MM.1S (cell line): Measurements from ENCODE around the gene TMEM179.

Experiments
- DNase-seq: peaks from one replicate; pipeline ENCODE4 v3.0.0-alpha.2; 2015
- H2AFZ ChIP-seq: fragments of 300-600 bp; sonication (generic); 2 replicates; pipeline ENCODE4 v1.6.0; 2016; ENCODE audit warnings: antibody characterized with exemption, low read length
- H3F3A ChIP-seq: fragments of 300-600 bp; sonication (generic); 2 replicates; pipeline ENCODE4 v1.6.1; 2016; ENCODE audit warnings: mild to moderate bottlenecking, antibody characterized with exemption, low read length, moderate library complexity, mixed read lengths; ENCODE audit not compliant: insufficient read depth
- H3K27ac ChIP-seq: fragments of 300-600 bp; sonication (generic); 2 replicates; pipeline ENCODE4 v1.5.1; 2016; ENCODE audit warnings: mild to moderate bottlenecking, low read length
- H3K27me3 ChIP-seq: fragments of 300-600 bp; sonication (generic); replicated peaks from 2 replicates; pipeline ENCODE4 v1.6.0; 2016; ENCODE audit warnings: low read length; ENCODE audit not compliant: insufficient read depth
- H3K36me3 ChIP-seq: fragments of 300-600 bp; sonication (generic); replicated peaks from 2 replicates; pipeline ENCODE4 v1.6.1; 2016; ENCODE audit warnings: mild to moderate bottlenecking, low read length, mixed read lengths; ENCODE audit not compliant: insufficient read depth
- H3K4me1 ChIP-seq: fragments of 300-600 bp; sonication (generic); 2 replicates; pipeline ENCODE4 v1.6.1; 2016; ENCODE audit warnings: low read length, mixed read lengths
- H3K4me2 ChIP-seq: fragments of 300-600 bp; sonication (generic); 2 replicates; pipeline ENCODE4 v1.6.0; 2016; ENCODE audit warnings: low read depth, low read length
- H3K4me3 ChIP-seq: fragments of 300-600 bp; sonication (generic); 2 replicates; pipeline ENCODE4 v1.5.1; 2016; ENCODE audit warnings: low read length, mixed read lengths
- H3K79me2 ChIP-seq: fragments of 300-600 bp; sonication (generic); 2 replicates; pipeline ENCODE4 v1.6.1; 2016; ENCODE audit warnings: mixed run types, low read length, mixed read lengths
- H3K9ac ChIP-seq: fragments of 300-600 bp; sonication (generic); 2 replicates; pipeline ENCODE4 v1.6.1; 2016; ENCODE audit warnings: low read length, mixed read lengths
- H3K9me2 ChIP-seq: fragments of 300-600 bp; sonication (generic); replicated peaks from 2 replicates; pipeline ENCODE4 v1.6.1; 2016; ENCODE audit warnings: mild to moderate bottlenecking, low read length, mixed read lengths; ENCODE audit not compliant: insufficient read depth
- H3K9me3 ChIP-seq: fragments of 300-600 bp; sonication (generic); replicated peaks from 2 replicates; pipeline ENCODE4 v1.6.1; 2016; ENCODE audit warnings: mild to moderate bottlenecking, low read length, mixed read lengths; ENCODE audit not compliant: insufficient read depth
- H4K20me1 ChIP-seq: fragments of 300-600 bp; sonication (generic); 2 replicates; pipeline ENCODE4 v1.6.1; 2016; ENCODE audit warnings: mild to moderate bottlenecking, low read length, moderate library complexity, mixed read lengths; ENCODE audit not compliant: insufficient read depth
- EZH2 ChIP-seq: fragments of 300-600 bp; sonication (generic); optimal IDR thresholded peaks from 2 replicates; pipeline ENCODE3; 2017; ENCODE audit warnings: low read depth, mild to moderate bottlenecking, antibody characterized with exemption, low read length, mixed read lengths
- EZH2phosphoT487 ChIP-seq: fragments of 300-600 bp; sonication (generic); IDR thresholded peaks from 2 replicates; pipeline ENCODE4 v1.6.1; 2018; ENCODE audit warnings: antibody characterized with exemption, low read length
- TF ChIP-seq, protein P1 (sequence below): fragments of 300-600 bp; sonication (generic); IDR thresholded peaks from 2 replicates; pipeline ENCODE4 v1.5.1; 2016; ENCODE audit warnings: antibody characterized with exemption, low read length, mixed read lengths

Gene TMEM179

DNA sequence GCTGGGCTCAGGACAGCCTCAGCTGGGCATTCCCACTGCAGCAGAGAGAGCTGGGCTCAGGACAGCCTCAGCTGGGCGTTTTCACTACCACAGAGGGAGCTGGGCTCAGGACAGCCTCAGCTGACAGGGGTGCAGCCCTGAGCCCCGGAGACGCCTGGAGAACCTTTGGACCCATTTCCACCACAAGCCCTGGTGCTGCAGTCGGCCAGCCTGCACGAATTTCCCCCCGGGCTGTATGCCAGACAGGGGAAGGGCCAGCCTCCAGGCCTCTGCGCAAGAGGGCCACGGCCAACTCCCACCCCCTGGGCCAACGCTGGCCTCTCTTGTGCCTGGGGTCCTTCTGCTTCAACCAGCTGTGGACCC, 27.6 kb downstream of the TMEM179 start:
- no peak overlapping the region for H2AFZ ChIP-seq
- H3K4me2 ChIP-seq: no peak overlapping the region
- TF ChIP-seq, protein P1, sequence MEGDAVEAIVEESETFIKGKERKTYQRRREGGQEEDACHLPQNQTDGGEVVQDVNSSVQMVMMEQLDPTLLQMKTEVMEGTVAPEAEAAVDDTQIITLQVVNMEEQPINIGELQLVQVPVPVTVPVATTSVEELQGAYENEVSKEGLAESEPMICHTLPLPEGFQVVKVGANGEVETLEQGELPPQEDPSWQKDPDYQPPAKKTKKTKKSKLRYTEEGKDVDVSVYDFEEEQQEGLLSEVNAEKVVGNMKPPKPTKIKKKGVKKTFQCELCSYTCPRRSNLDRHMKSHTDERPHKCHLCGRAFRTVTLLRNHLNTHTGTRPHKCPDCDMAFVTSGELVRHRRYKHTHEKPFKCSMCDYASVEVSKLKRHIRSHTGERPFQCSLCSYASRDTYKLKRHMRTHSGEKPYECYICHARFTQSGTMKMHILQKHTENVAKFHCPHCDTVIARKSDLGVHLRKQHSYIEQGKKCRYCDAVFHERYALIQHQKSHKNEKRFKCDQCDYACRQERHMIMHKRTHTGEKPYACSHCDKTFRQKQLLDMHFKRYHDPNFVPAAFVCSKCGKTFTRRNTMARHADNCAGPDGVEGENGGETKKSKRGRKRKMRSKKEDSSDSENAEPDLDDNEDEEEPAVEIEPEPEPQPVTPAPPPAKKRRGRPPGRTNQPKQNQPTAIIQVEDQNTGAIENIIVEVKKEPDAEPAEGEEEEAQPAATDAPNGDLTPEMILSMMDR: no peak
- TF ChIP-seq EZH2 (no peak), EZH2phosphoT487 (no peak)
- H3K4me1 ChIP-seq: no peaks in the 10 kb centered on the region
- no peak for DNase-seq
- no peak overlapping the region for H3K4me3 ChIP-seq
- H3F3A ChIP-seq: no peaks in the 10 kb centered on the region
- peaks cover 34% of the 10 kb centered on the region for H3K27me3 ChIP-seq
- no peaks in the 10 kb centered on the region for H3K79me2 ChIP-seq
- no peaks in the 10 kb centered on the region for H3K9me3 ChIP-seq
- H3K9me2 ChIP-seq: no peaks in the 10 kb centered on the region
- no peaks in the 10 kb centered on the region for H4K20me1 ChIP-seq
- no peak overlapping the region for H3K27ac ChIP-seq
- H3K9ac ChIP-seq: no peak overlapping the region
- H3K36me3 ChIP-seq: no peaks in the 10 kb centered on the region

DNA sequence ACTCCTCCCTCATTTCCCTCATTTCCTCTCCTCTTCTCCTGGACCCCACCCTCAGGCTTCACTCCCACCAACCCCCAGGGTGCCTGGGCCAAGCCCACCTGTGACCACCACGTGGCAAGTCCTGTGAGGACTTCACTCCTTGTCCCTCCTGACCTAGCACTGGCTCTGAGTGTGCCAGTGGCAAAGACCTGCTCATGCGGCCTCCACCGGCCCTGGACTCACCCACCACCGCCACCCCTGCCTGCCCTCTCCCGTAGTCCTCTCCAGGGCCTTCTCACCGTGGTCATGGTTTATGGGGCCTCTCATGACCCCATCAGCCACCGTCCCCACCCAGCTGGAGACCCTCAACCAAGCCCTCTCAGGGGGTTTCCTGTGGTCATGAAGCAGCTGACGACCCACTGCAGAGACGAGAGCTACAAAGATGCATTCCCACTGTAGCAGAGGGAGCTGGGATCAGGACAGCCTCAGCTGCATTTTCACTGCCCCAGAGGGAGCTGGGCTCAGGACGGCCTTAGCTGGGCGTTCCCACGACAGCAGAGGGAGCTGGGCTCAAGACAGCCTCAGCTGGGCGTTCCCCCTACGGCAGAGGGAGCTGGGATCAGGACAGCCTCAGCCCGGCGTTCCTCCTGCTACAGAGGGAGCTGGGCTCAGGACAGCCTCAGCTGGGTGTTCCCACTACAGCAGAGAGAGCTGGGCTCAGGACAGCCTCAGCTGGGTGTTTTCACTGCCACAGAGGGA, 28.2 kb downstream of the TMEM179 start:
- H3K4me1 ChIP-seq: no peaks in the 10 kb centered on the region
- no peaks in the 10 kb centered on the region for H3K9me3 ChIP-seq
- H3K4me3 ChIP-seq: no peak overlapping the region
- no peaks in the 10 kb centered on the region for H3K9me2 ChIP-seq
- TF ChIP-seq, protein P1: no peak
- no peak overlapping the region for H2AFZ ChIP-seq
- H3K27me3 ChIP-seq: peaks cover 34% of the 10 kb centered on the region
- DNase-seq: no peak
- no peaks in the 10 kb centered on the region for H3K36me3 ChIP-seq
- H3K27ac ChIP-seq: no peak overlapping the region
- H3K9ac ChIP-seq: no peak overlapping the region
- H4K20me1 ChIP-seq: no peaks in the 10 kb centered on the region
- H3F3A ChIP-seq: no peaks in the 10 kb centered on the region
- no peaks in the 10 kb centered on the region for H3K79me2 ChIP-seq
- H3K4me2 ChIP-seq: no peak overlapping the region

DNA sequence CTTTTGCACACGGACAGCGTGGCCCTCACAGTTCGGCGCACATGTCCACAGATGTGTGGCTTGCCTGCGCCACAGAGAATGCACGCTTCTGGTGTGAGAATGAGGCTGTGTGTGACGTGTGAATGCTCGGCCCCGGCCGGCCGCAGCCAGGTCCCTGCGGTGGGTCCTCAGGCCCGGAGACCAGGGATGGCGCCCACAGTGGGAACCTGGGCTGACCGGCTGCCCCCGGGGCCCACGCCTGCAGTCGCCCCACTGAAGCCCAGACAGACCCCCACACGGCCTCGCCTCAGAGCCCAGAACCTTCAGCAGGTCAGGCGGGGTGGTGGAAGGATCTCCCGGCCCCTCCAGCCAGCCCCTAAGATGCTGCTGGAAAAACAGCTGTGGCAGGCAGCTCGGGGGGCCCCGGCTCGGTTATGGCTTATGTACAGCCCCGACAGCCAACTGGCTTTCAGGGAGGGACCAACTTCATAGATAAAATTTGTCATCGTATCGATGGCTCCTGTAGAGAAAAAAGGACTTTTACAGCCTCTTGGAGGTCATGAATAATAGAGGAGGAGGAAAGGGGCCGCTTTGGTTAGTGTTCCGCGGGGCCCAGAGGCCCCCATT, 29.5 kb downstream of the TMEM179 start:
- no peak for DNase-seq
- Histone ChIP-seq H3K9ac (no peak overlapping the region), H3K36me3 (no peaks in the 10 kb centered on the region), H3K79me2 (no peaks in the 10 kb centered on the region), H3K4me1 (no peaks in the 10 kb centered on the region), H3K4me2 (no peak overlapping the region), H3F3A (no peaks in the 10 kb centered on the region), H3K9me3 (no peaks in the 10 kb centered on the region), H4K20me1 (no peaks in the 10 kb centered on the region), H3K4me3 (no peak overlapping the region), H2AFZ (no peak overlapping the region), H3K27ac (no peak overlapping the region), H3K9me2 (no peaks in the 10 kb centered on the region), H3K27me3 (peaks cover 30% of the 10 kb centered on the region)
- TF ChIP-seq, protein P1: no peak
